Gastroesophageal sphincter (tissue), 3 donors: ENCODE data around the gene ELP2.

Experiments
- CTCF ChIP-seq, 4 experiments: fragments of 200-600 bp in 2 of 4; fragments of 450-650 bp in 2 of 4; sonication (generic) in 1 of 4; IDR thresholded peaks; one replicate each; pipeline ENCODE4 v1.5.1; 2017 to 2019; ENCODE audit warnings: antibody characterized with exemption in 4 of 4, mild to moderate bottlenecking in 2 of 4, moderate library complexity in 2 of 4
- EP300 ChIP-seq: sonication (generic); formaldehyde crosslinking; IDR thresholded peaks from one replicate; pipeline ENCODE4 v1.6.1; 2017; ENCODE audit warnings: antibody characterized with exemption, mild to moderate bottlenecking
- POLR2A ChIP-seq, 2 donors: fragments of 450-650 bp; IDR thresholded peaks; one replicate each; pipeline ENCODE4 v1.6.1; 2017; ENCODE audit warnings: antibody characterized with exemption in 2 of 2, mild to moderate bottlenecking in 2 of 2, moderate library complexity in 1 of 2
- POLR2AphosphoS5 ChIP-seq: sonication (generic); formaldehyde crosslinking; IDR thresholded peaks from one replicate; pipeline ENCODE4 v1.6.1; 2017; ENCODE audit warnings: antibody characterized with exemption

- TF ChIP-seq CTCF (IDR thresholded peaks at IDR 0.05) (no peak), POLR2A (IDR thresholded peaks at IDR 0.05) (no peak), POLR2AphosphoS5 (no peak), EP300 (no peak)
Measured at GRCh38 chr18:36183987-36184386, 54.3 kb downstream of the ELP2 start.
